ENCODE data around the gene NID1. TPM values are rescaled to one million over a fixed set of nuclear protein-coding genes. Genes with fewer than 3 reads are reported as not detected.
"Not testable (repeated sequence)": the region's sequence is repeated elsewhere in the genome, so short reads cannot be mapped to it uniquely, and the experiment has no call there.

The NID1 gene
- total and polyA plus RNA-seq, 2 experiments from 2014 or later, result 32.1 to 54.3 TPM

DNA sequence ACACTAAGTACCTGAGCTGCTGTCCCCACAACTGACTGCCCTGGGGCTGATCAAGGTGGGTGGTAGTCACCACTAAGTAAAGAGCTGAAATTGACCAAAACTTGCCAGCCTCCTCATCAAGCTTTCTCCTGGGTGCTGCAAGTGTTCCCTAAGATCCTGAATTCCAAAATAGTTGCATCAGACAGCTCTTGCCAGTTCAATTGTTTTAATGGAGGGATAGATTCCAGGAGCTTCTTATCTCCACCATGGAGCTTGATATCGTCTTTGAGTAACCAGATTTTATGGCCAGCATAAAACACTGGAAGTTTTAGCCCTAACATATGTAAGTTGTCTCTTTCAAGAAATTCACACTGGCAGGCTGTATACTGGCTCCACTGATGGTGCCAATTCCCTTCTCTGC is 90.3 kb downstream of the NID1 start:
- DNase-seq (ENCODE audit: low read depth in 1 of 2, low spot score in 1 of 2), result peak in 1 of 2 donors; percentile 64
- Histone ChIP-seq H3K27ac (no peak overlapping the region), H3K36me3 (peaks cover 15% of the 10 kb centered on the region), H3K9me3 (ENCODE audit: low read depth) (peaks cover 3% of the 10 kb centered on the region), H3K4me3 (no peak overlapping the region), H3K4me1 (ENCODE audit: low read depth) (peaks cover 7% of the 10 kb centered on the region), H3K27me3 (no peaks in the 10 kb centered on the region)
- TF ChIP-seq, protein P1, sequence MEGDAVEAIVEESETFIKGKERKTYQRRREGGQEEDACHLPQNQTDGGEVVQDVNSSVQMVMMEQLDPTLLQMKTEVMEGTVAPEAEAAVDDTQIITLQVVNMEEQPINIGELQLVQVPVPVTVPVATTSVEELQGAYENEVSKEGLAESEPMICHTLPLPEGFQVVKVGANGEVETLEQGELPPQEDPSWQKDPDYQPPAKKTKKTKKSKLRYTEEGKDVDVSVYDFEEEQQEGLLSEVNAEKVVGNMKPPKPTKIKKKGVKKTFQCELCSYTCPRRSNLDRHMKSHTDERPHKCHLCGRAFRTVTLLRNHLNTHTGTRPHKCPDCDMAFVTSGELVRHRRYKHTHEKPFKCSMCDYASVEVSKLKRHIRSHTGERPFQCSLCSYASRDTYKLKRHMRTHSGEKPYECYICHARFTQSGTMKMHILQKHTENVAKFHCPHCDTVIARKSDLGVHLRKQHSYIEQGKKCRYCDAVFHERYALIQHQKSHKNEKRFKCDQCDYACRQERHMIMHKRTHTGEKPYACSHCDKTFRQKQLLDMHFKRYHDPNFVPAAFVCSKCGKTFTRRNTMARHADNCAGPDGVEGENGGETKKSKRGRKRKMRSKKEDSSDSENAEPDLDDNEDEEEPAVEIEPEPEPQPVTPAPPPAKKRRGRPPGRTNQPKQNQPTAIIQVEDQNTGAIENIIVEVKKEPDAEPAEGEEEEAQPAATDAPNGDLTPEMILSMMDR (IDR thresholded peaks at IDR 0.05; ENCODE audit: low read depth, low read length), result no peak

DNA sequence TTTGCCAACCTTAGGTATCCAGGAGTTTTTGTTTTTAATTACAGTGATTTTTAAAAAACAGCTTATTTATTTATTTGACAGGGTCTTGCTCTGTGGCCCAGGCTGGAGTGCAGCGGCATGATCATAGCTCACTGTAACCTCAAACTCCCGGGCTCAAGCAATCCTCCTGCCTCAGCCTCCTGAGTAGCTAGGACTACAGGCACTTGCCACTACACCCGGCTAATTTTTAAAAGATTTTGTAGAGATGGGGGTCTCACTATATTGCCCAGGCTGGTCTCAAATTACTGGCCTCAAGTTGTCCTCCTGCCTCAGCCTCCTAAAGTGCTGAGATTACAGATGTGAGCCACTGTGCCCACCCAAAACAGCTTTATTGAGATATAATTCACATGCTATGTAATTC is 92.2 kb downstream of the NID1 start:
- not testable (repeated sequence) for DNase-seq (ENCODE audit: low read depth in 1 of 2, low spot score in 1 of 2); H3K4me1 ChIP-seq (ENCODE audit: low read depth); H3K27me3 ChIP-seq; H3K36me3 ChIP-seq; H3K4me3 ChIP-seq; H3K9me3 ChIP-seq (ENCODE audit: low read depth)
- peak overlapping the region; percentile 81 for H3K27ac ChIP-seq

DNA sequence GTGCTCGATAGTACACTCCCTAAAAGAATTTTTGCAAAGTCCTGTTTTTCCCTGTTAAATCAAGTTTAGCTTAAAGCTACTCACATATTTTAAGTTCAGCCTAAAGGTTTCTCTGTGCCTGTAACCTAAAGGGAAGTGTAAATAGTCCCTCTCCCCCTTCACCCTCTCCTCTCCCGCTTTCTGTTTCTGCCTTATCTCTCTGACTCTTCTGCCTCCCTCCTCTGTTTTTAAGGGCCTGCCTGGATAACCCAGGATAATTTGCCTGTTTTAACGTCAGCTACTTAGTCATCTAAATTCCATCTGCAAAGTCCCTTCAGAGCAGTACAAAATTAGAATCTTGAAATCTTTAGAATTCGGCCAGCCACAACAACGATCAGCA is 92.6 kb downstream of the NID1 start:
- DNase-seq (ENCODE audit: low read depth in 1 of 2, low spot score in 1 of 2), result peak in 1 of 2 donors; percentile 88
- Histone ChIP-seq H3K4me1 (ENCODE audit: low read depth) (peaks cover 7% of the 10 kb centered on the region), H3K27ac (peak overlapping the region; percentile 81), H3K36me3 (no peaks in the 10 kb centered on the region), H3K9me3 (ENCODE audit: low read depth) (peaks cover 3% of the 10 kb centered on the region), H3K27me3 (no peaks in the 10 kb centered on the region), H3K4me3 (peak overlapping the region; percentile 18)
- TF ChIP-seq, protein P1 (IDR thresholded peaks at IDR 0.05; ENCODE audit: low read depth, low read length), result no peak

DNA sequence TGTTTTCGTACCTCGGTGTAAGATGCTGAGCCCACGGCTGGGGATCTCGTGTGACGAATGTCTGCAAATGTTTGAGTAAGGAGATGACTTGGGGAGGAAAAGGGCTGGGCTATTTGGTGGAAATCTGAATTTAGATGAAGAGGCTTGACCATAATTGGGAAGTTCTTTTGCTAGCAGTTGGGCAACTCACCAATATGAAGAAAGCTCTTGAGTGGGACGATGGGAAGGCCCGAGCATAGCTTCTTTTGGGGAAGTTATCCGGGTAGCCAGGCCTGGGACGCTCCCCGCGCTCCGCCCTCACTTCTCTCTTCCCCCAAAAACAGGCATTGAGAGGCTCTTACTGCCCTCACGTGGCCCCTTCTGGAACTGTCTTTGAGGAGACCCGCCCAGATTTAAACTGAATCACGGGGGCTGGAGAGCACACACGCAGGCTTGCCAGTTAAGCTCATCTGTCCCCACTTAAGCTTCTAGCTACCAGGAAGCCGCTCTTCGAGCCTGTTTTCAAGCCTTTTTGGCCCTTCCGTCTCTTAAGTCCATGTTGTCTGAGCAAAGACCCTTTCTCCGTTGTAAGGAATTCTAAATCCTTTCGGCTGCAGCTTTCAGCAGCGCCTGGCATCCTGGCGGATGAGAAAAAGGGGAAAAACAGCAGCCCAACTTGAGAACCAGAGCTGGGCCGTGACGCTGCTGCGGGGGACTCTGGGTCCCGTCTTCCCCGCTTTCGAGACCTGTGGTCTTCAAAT is 93.1 kb downstream of the NID1 start:
- DNase-seq (ENCODE audit: low read depth in 1 of 2, low spot score in 1 of 2), result peak; percentile 92 to 97
- H3K27me3 ChIP-seq, result no peaks in the 10 kb centered on the region

DNA sequence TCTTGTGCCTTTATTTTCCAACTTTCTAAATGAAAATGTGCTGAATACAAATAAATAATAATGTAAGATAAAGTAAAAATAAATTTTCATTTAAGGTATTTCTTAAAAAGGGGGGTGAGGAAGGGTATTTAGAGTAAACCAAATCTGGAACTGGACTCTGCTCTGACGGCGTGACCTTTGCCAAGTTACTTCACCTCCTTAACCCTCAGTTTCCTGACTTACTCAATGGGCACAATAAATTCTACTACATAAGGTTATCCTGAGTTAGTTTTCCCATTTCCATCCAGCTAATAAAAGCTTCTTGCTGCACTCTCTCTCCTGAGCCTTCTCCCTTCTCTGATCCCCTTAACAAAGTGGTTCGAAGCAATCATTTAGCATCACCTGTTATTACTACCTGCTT is 93.9 kb downstream of the NID1 start:
- Histone ChIP-seq H3K4me3 (no peak overlapping the region), H3K27me3 (no peaks in the 10 kb centered on the region), H3K4me1 (ENCODE audit: low read depth) (peaks cover 7% of the 10 kb centered on the region), H3K36me3 (no peaks in the 10 kb centered on the region), H3K9me3 (ENCODE audit: low read depth) (no peaks in the 10 kb centered on the region), H3K27ac (no peak overlapping the region)
- TF ChIP-seq, protein P1 (IDR thresholded peaks at IDR 0.05; ENCODE audit: low read depth, low read length), result no peak
- no peak for DNase-seq (ENCODE audit: low read depth in 1 of 2, low spot score in 1 of 2)

More for the DNA sequence above, 93.1 kb downstream of the NID1 start:
- H3K36me3 ChIP-seq, result no peaks in the 10 kb centered on the region
- H3K4me3 ChIP-seq, result peak overlapping the region; percentile 18
- H3K27ac ChIP-seq, result peak overlapping the region; percentile 81
- peaks cover 7% of the 10 kb centered on the region for H3K4me1 ChIP-seq (ENCODE audit: low read depth)
- no peaks in the 10 kb centered on the region for H3K9me3 ChIP-seq (ENCODE audit: low read depth)
- TF ChIP-seq, protein P1 (IDR thresholded peaks at IDR 0.05; ENCODE audit: low read depth, low read length), result peak; percentile 83

DNA sequence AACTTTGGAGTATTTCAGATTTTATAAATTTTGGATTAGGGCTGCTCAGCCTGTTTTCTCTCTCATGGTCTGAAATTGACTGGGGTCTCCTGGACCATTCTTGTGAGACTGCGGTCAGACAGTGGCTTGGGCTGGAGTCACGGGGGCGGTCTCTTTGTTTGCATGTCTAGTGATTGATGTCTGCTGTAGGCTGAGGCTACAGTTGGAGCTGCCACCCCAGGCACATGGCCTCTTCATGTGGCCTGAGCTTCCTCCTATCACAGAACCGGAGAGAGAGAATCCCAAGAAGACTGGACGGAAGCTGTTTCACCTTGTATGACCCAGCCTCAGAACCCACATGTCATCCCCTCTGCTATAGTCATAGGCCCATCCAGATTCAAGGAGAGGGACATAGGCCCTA is 96.1 kb downstream of the NID1 start:
- TF ChIP-seq, protein P1 (IDR thresholded peaks at IDR 0.05; ENCODE audit: low read depth, low read length), result no peak
- no peak overlapping the region for H3K27ac ChIP-seq

DNA sequence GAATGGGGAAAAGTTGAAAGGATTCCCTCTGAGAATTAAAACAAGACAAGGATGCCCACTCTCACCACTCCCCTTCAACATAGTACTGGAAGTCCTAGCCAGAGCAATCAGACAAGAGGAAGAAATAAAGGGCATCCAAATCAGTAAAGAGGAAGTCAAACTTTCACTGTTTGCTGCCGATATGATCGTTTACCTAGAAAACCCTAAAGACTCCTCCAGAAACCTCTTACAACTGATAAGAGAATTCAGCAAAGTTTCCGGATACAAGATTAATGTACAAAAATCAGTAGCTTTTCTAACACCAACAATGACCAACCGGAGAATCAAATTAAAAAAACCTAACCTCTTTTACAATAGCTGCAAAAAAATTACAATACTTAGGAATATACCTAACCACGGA is 98.8 kb downstream of the NID1 start:
- DNase-seq (ENCODE audit: low read depth in 1 of 2, low spot score in 1 of 2); H3K27me3 ChIP-seq; H3K4me3 ChIP-seq; H3K36me3 ChIP-seq; H3K27ac ChIP-seq; H3K9me3 ChIP-seq (ENCODE audit: low read depth); H3K4me1 ChIP-seq (ENCODE audit: low read depth): not testable (repeated sequence)

More for the DNA sequence above, 96.1 kb downstream of the NID1 start:
- H3K36me3 ChIP-seq, result no peaks in the 10 kb centered on the region
- H3K27me3 ChIP-seq, result no peaks in the 10 kb centered on the region
- no peak for DNase-seq (ENCODE audit: low read depth in 1 of 2, low spot score in 1 of 2)
- no peaks in the 10 kb centered on the region for H3K9me3 ChIP-seq (ENCODE audit: low read depth)
- H3K4me1 ChIP-seq (ENCODE audit: low read depth), result peaks cover 7% of the 10 kb centered on the region
- H3K4me3 ChIP-seq, result no peak overlapping the region

Data from cardiac muscle cell (in vitro differentiated cells and primary cell).